NCI-H1092 treated with DMSO at 0.1 percent for 48 hours (cell line): ENCODE results near the gene OR4F15.
"Not testable (repeated sequence)": the region's sequence is repeated elsewhere in the genome, so short reads cannot be mapped to it uniquely, and the experiment has no call there.

Experiments used
- DNase-seq: peaks from one replicate; lab custom pipeline; 2025; lab: John Stamatoyannopoulos, UW

OR4F15 gene, protein sequence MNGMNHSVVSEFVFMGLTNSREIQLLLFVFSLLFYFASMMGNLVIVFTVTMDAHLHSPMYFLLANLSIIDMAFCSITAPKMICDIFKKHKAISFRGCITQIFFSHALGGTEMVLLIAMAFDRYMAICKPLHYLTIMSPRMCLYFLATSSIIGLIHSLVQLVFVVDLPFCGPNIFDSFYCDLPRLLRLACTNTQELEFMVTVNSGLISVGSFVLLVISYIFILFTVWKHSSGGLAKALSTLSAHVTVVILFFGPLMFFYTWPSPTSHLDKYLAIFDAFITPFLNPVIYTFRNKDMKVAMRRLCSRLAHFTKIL

DNA sequence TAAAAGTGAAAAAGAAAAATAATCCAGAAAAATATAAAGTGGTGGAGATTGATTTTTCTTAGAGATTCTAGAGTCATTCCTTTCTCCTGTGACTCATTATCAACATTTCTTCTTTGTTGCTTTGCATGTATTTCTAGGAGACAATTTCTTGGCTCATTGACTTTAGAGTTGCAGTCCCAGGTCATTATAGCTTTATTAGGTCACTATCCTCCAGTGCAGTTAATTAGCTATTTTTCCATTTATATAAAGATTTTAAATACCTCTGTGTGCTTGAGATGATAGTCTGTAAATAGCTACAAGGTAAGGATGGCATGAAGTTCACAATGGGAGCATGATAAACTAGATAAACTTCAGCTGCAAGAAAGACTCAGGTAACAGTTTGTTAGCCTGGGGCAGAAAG is at the start of gene OR4F15:
Gene OR4F15 (plus strand): TSS at position 301 of the 400 bp plus-strand sequence. CDS start 5,985 bp downstream, outside the sequence.
- no peak for DNase-seq

DNA sequence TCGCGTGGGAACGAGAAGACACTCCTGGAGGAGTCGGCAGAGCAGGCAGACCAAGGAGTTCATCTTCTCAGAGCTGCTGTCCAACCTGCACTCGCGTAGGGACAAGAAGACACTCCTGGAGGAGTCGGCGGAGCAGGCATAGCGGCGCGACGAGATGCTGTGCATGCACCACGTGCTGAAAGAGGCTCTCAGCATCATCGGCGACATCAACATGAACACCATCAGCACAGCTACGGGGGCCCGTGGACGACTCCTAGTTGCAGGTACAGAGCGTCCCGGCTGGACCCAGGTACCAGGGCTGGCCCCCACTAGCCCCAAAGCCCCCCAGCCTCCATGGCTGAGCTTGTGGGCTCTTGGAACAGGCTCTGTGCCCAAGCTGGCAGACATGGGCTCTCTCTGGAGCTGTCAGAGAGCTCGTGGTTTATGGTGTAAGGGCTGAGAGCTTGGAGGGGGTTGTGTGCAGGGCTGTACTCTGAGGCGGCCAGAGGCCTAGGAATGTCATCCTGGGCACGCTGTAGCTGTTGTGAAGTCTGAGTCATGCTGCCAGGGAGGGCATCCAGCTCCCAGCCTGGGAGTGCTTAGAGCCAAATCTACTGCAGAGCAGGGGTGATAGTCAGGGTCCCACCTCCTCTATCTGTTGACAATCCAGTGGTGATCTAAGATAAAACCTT is 47.2 kb upstream of the OR4F15 start:
- DNase-seq = not testable (repeated sequence)

DNA sequence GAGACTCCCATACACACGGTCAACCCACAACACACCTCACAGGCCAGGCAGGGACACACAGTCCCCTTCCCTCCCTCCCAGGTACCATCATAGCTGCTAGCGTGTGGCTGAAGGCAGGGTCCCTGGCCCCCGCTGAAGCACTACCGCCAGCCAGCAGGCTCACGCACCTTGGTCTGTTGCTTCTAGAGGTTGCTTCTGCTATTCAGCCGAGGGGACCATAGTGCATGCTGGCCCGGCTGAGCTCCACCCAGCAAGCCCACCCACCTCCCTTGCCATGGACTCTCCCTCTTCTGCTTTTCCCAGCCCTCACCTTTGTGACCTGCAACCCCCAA is 46.7 kb upstream of the OR4F15 start:
- not testable (repeated sequence) for DNase-seq

DNA sequence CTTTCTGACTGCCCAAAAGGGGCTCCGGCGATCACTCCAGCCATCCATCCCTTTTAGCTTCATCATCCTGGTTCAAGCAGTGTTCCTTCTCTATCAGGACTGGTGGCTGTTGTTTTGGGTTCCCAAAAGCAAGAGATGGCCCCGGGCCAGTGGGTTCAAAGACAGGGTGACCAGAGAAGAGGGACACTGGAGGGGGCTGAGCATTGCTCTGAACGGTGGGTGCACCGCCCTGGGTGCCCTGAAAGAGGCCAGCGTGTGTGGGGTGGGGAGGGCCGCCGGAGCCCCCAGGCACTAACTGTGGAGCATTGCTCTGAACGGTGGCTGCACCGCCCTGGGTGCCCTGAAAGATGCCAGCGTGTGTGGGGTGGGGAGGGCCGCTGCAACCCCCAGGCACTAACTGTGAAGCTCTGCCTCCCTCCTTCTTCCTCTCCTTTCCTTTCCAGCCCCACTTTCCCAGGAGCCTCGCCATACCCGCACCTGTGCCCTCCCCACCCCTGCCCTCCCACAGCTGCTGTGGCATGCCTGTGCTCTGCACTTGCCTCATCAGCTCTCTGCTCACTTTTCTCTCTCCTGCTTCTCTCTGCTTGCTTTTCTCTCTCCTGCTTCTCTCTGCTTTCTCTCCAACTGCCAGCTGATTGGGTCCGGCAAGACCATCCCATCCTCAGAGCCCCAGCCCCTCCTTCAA is 46.1 kb upstream of the OR4F15 start:
- DNase-seq = no peak

DNA sequence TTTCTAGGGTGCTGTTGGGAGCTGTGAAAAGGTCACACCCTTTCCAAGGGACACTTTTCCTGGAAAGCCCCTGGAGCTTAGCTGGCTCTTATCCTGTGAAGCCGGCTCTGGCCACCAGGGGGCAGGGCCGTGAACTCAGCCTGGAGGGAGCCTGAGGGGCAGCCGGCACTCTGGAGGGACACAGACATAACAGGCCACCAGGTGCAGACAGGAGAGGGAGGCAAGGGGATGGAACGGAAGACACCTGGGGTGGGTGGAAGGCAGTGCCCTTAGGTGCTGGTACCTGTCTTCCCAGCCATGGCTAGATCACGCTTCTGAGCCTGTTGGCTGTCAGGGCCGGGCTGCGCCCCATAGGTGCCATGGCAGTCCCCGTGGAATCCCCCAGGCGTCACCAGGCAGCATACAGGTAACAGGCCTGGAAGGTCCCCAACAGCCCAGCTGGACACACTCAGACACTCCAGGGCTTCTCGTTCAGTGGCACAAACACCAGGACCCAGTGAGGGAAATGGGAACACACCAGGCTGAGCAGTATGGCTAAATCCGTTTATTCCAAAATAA is 44.8 kb upstream of the OR4F15 start:
- not testable (repeated sequence) for DNase-seq

DNA sequence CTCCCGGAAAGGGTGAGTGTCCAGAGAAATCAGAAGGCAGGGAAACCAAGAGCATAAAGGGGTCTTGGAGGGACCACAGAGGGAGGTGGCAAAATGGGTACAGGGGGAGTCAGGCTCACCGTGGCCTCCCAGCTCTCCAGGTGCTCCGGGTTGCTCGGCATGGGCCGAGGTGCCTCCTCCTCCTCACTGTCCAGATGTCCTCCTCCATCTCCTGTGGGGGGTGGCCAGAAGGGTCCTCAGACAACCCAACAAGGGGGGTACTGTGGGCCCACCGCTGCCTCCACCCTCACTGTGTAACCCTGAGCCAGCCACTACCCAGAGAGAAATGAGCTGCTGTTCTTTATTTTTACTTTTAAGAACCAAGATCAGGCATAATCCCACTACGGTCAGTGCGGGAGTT is 39.1 kb upstream of the OR4F15 start:
- DNase-seq = no peak

DNA sequence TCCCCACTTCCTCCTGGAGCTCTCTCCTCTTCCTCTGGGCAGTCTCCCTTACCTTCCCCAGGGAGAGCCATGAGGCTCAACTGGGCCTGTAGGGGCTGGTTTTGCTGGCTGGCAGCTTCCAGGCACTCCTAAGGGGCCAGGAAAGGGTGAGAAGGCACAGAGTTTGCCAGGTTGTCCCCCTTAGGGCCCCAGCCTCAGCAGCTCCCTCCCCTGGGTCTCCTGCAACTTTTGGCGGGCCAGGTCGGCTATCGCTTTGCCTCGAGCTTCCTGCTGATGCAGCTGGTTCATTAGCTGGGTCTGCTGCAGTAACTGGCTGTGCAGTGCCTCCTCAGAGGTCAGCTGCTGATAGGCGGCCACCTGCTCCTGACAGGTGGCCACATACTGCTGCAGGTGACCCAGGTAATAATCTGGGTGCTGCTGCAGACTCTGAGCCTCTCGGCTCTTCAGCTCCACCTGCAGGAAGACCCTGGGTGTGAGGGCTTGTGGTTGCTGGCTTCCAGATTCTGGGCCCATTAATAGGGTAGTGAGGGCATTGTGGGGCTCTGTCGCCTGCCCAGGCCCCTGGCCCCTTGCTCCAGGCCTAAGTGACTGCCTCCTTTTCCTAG is 38.4 kb upstream of the OR4F15 start:
- peak; percentile 0 for DNase-seq

DNA sequence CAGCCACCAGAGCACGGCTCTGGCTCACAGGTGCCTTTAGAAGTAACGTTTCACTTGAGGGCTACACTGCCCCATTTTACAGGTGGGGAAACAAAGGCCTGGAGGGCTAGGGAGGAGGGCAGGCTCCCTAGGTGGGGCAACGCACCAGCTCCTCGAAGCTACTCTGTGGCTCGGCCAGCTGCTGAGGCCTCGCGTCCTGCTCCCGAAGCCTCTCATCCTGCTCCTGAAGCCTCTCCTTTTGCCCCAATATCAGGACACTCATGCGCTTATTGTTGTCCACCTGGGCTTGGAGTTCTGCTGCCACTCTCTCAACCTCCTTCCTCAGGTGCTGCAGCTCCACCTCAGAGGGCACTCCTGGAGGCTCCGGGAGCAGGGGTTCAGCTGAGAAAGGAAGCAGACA is 36.9 kb upstream of the OR4F15 start:
- DNase-seq = no peak

DNA sequence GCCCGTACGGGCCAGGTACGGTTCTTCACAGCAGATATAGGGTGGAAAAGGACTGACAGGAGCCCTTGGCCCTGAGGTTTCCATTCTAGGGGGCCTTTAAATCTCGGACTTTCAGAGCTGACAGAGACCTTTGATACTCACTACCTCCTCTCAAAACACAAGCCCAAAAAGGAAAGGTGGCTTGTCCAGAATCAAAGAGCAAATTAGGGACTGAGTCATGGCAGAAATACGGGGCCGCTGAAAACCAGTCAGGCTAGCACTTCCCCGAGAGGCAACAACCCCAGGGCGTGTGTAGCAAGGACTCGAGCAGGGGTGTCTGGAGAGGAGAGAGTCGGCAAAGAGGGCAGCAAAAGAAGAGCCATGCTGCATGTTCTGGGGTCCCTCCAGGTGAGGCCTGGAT is 33.4 kb upstream of the OR4F15 start:
- not testable (repeated sequence) for DNase-seq

DNA sequence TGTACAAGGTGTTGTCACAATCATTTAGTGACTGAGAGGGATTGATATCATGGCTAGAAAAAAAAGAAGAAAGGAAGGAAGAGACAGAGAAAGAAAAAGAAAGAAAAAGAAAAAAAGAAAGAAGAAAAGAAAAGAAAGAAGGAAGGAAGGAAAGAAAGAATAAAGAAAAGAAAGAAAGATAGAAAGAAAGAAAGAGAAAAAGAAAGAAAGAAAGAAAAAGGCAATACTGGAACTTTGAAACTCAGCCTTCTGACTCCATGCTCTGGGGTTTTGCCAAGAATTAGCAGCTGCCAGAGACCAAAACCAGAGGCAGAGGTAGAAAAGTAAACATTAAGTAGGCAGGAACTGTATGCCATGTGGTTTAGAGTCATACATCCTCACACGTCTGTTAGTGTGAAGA is 31.8 kb upstream of the OR4F15 start:
- peak; percentile 17 for DNase-seq

DNA sequence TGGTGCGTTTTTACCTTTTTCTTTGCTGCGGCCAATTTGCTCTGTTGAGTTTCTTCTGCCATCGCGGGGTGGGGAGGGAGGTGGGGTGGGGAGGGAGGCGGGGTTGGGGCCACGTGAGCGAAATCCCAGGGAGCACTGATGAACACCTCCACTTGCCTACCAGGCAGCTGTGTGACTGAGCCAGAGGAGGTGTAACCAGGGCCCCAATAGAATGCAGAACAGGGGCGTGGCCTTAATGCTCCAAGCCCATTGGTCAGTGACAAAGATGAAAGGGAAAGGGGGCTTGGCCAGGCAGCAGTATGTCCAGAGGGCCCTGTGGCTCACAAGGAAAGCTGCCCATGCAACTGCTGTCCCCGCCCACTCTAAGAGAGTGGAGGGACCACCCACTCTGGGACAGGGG is 30.1 kb upstream of the OR4F15 start:
- no peak for DNase-seq

DNA sequence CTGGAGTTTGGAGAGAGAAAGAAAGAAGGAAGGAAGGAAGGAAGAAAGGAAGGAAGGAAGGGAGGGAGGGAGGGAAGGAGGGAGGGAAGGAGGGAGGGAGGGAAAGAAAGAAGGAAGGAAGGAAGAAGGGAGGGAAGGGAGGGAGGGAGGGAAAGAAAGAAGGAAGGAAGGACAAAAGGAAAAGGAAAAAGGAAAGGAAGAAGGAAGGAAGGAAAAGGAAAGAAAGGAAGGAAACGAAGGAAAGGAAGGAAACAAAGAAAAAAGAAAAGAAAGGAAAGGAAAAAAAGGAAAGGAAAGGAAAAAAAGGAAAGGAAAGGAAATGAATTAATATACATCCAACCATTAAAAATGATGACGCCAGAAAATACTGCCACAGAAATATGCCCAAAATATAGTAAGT is 27.4 kb upstream of the OR4F15 start:
- no peak for DNase-seq

DNA sequence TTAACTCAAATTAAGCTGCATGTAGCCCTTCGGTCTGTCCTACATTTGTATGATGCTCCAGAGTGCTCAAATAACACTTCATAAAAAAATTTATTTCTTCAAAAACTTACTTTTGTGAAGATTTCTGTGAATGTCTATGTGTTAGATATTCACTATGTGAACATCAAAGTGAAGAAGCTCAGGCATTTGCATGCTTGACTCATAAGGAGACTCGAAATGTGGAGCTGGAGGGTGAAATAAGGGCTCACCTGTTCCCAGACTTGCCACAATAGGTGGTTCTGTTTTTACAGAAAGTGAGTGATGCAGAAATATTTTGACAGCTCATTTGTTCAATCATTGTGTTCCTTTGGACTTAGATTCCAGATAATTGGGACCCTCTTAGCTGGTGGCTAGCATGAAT is 25.6 kb upstream of the OR4F15 start:
- DNase-seq = not testable (repeated sequence)

DNA sequence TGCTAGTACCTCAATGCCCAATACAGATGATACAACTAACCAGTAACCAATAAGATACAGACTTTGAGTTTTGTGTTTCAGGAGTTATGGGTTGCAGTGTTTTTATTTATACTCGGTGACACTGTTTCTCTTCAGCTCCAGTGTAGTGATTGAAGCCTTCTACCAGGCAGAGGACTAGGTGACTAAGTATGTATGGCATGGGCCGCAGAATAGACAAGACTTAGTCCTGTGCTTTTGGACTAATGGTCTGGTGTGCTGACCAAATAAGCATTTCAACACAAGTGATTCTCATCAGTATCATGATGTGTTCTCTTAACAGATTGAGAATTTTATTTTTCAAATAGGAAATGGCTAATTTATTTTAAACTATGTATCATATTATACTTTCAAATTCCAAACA is 24.0 kb upstream of the OR4F15 start:
- DNase-seq = not testable (repeated sequence)

DNA sequence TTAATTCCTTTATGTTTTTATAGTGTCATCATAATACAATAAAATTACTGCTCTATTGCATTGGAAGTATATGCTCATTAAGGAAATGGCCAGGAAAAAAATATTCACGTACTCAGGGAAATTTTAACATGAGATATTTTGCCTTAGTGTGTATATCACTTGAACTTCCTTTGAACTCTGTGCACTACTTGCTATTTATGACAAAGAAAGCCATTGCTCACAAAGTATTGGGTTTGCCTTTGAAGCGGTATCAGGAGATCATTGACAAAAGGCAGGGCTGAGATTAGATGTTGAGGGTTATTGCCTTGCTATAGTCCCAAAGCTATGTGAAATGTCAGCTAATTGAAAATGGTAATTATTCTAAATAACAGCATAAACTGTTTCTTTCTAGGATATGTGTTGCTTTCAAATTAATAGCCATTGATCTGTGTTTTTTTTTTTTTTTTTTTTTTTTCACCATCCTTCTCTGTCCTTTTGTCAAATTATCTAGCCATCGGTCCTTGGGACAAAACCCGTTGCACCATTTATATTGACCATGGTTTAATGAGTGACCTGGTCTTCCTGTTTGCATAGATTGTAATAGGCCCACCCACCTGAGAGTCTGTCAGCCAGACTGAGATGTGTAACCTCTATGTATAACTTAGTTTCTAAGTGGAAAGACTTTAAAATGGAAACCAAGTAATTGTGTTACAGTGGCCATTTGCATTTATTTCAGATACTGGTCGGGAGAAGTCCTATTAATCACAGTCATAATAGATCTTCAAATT is 23.3 kb upstream of the OR4F15 start:
- not testable (repeated sequence) for DNase-seq

DNA sequence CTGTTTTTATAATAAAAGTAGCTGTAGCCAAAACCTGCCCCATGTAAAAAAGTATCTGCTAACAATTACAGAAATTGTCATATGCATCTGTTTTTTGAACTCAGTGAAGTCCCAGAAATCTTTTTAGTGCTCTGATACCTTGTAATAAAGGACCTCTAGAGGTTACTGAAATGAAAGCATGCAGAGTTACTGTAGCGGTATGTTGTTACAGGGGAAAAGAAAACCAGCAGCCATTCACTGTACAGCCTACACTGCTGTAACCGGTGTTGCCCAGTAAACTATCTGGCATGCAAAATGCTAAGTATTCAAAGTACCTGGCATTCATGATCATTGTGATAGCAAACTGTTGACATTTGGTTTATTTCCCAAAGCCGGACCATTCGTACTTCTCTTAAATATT is 21.3 kb upstream of the OR4F15 start:
- not testable (repeated sequence) for DNase-seq

DNA sequence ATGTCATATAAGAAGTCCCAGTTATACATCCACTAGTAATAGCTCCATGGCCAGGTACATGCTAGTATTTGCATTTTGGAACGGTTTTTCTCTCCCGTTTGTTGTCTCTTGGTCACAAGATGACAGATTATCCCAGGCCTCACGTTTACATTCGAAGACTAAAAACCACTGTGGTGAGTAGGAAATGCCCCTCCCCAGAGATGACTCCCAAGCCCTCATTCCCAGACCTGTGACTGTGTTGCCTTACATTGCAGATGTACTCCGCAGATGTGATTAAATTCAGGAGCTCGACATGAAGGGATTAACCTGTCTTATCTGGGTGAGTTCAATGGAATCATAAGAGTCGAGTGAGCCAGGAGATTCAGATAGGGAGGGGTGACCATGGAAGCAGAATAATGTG is 18.0 kb upstream of the OR4F15 start:
- DNase-seq = not testable (repeated sequence)

DNA sequence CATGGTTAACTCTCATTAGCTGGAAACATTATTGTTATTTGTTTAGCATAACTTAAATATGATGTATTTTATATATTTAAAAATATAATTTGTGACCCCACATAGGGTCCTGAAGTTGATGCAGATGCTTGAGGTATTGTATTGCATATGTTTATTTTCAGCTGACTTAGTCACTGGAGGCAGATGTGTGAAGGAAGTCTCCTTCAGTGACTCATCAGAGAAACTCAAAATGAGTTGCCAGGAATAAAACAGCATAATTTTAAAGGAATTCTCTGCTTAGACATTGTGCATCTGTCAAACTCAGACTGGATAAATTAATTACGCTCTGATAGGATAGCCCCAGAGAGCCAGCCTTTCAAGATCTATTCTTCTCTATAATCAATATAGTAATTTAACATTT is 16.5 kb upstream of the OR4F15 start:
- DNase-seq = no peak

DNA sequence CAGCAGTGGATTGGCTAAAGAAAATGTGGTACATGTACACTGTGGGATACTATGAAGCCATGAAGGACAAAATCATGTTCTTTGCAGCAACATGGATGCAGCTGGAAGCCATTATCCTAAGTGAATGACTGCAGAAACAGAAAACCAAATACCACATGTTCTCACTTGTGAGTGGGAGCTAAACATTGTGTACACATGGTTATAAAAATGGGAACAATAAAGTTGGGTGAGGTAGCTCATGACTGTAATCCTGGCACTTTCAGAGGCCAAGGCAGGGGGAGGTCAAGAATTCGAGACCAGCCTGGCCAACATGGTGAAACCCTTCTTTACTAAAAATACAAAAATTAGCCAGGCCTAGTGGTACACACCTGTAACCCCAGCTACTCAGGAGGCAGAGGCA is 12.3 kb upstream of the OR4F15 start:
- DNase-seq = no peak

DNA sequence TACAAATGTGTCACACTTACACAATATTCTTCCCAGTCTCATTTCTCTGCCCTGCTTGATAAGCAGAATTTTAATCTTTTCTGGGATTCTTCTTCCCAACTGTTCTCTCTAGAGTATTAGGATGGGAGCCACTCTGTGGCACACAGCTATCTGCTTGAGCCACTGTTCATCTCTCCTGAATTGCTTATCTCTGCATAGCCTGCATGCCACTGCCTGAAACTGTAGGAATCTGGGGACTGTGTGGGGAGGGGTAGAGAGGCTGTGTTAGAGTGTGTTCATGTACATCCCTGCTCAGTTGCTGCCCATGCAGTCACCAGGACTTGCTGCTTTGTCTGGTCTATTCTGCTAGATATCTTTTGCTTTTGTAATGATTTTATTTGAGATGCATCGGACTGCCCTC is 11.0 kb upstream of the OR4F15 start:
- DNase-seq = no peak

DNA sequence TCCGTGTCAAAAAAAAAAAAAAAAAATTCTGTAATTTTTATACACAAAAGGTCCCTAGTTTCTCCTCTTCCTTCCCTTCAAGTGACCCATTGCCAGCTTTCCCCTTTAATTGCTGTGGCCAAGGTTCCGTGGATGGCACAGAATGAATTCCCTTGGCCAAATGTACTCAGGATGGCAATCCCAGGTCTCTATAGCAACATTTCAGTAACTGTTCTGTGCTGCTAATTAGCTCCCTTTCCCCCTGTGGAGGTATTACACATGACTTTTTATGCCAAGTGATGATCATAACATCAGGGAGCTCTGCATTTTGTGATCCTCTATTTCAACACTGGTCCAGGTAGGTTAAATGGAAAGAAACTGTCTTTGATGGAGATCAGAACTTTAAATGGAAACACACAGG is 8.8 kb upstream of the OR4F15 start, which contains the start of gene OR4F6:
Gene OR4F6 (plus strand): TSS at position 301 of the 400 bp plus-strand sequence. CDS start 2,211 bp downstream, outside the sequence.
- DNase-seq = no peak

DNA sequence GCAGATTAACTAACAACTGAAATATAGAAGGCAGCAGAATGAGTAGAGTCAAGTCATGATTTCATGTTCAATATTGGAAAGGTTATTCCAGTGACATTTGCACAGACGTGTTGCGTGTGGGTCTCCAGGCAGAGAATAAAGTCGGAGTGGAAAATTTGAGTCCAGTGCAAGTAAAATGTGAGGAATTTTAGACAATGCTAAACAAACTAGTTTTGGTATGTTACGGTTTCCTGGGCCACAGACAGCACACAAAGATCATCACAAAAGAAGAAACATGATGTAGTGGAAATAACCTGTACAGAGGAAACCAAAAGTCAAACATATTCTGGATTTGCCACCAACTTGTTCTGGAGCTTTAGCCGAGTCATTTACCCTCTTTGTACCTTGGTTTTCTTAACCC is 8.3 kb upstream of the OR4F15 start:
- DNase-seq = no peak
